Vagina (tissue), 2 donors: ENCODE measurements around the gene ATP2A3.

Source experiments
- CTCF ChIP-seq, 3 experiments: fragments of 450-650 bp in 2 of 3; fragments of 200-600 bp in 1 of 3; sonication (generic) in 1 of 3; IDR thresholded peaks; one replicate each; pipeline ENCODE4 v1.5.1; 2017 to 2019; ENCODE audit warnings: antibody characterized with exemption in 3 of 3, mild to moderate bottlenecking in 2 of 3, moderate library complexity in 2 of 3
- POLR2A ChIP-seq, 2 donors: fragments of 450-650 bp; IDR thresholded peaks; one replicate each; pipeline ENCODE4 v1.6.1; 2017; ENCODE audit warnings: antibody characterized with exemption in 2 of 2, mild to moderate bottlenecking in 2 of 2, moderate library complexity in 2 of 2
- POLR2AphosphoS5 ChIP-seq, 2 donors: sonication (generic); formaldehyde crosslinking; IDR thresholded peaks; one replicate each; pipeline ENCODE4 v1.9.0; 2017; ENCODE audit warnings: antibody characterized with exemption in 2 of 2, mild to moderate bottlenecking in 2 of 2, low read depth in 1 of 2; ENCODE audit not compliant: insufficient read depth in 1 of 2

GRCh38 chr17:3921502-3922319 lies 42.5 kb downstream of the ATP2A3 start:
- TF ChIP-seq CTCF (IDR thresholded peaks at IDR 0.05): no peak
- no peak for TF ChIP-seq POLR2A (IDR thresholded peaks at IDR 0.05)
- no peak for TF ChIP-seq POLR2AphosphoS5 (IDR thresholded peaks at IDR 0.05; ENCODE audit: insufficient read depth in 1 of 2, low read depth in 1 of 2)
